ENCODE results near the gene TELO2.

DNA sequence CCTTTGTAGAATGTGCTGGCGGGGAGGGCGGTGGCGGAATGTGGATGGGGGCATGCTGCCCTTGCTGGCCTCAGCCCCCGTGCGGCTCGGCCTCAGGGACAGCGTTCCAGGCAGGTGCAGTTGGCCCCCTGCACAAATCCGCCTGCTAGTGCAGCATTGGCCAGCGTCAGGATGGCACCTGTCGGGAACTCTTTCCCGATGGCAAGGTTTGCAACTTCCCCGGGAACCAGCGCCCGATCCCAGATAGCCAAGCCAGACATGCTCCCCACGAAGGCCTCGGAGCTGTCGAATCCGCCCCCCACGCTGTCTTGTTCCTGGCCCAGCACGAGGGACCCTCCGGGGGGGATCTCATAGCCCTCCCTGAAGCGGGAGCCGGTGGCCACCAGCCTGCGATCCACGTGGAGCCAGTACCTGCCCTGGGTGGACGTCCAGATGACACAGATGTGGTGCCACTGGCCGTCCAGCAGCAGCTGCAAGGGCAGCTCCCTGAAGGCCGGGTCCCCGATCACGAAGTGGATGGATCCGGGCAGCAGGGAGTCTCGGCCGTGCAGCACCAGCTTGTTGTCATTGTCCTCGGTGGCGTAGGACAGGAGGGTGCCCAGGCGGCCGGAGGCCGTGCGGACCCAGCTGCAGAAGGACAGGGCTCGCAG is 7.2 kb upstream of the TELO2 start:
- no peak for TF ChIP-seq SP1 (IDR thresholded peaks at IDR 0.05)
- TF ChIP-seq SUZ12 (IDR thresholded peaks at IDR 0.05) = no peak
- TF ChIP-seq LEF1 (IDR thresholded peaks at IDR 0.05; ENCODE audit: borderline replicate concordance) = no peak
- TF ChIP-seq ARNT (IDR thresholded peaks at IDR 0.05) = no peak
- TF ChIP-seq FOXM1 (IDR thresholded peaks at IDR 0.05; ENCODE audit: borderline replicate concordance) = no peak
- no peak for TF ChIP-seq HDGF (IDR thresholded peaks at IDR 0.05; ENCODE audit: borderline replicate concordance)
- no peak for TF ChIP-seq ZNF384 (IDR thresholded peaks at IDR 0.05)
- no peak for TF ChIP-seq NFRKB (IDR thresholded peaks at IDR 0.05)
- TF ChIP-seq L3MBTL2 (conservative IDR thresholded peaks at IDR 0.05) = no peak
- TF ChIP-seq FOXA1 (IDR thresholded peaks at IDR 0.05) = no peak
